HG02623 (cell line): ENCODE measurements around the gene MTM1.

ENCODE experiments used
- ATAC-seq: cut with Tn5 transposase; IDR thresholded peaks from one replicate; pipeline ENCODE4 v1.9.1; 2021; ENCODE audit warnings: moderate library complexity; ENCODE audit not compliant: unreplicated experiment

Gene MTM1

GRCh38 chrX:150548251-150548650 is 20.2 kb upstream of the MTM1 start:
- ATAC-seq: no peak

- no peak for ATAC-seq
These were observed 19.7 kb upstream of the MTM1 start for GRCh38 chrX:150548684-150549083.

GRCh38 chrX:150551963-150552362 is 16.5 kb upstream of the MTM1 start:
- ATAC-seq: no peak

GRCh38 chrX:150558424-150558823 is 10.0 kb upstream of the MTM1 start:
- ATAC-seq: no peak

- ATAC-seq: no peak
These were observed 3.6 kb upstream of the MTM1 start for GRCh38 chrX:150564838-150565237.

- no peak for ATAC-seq
These were observed 2.9 kb upstream of the MTM1 start for GRCh38 chrX:150565551-150565950.

- ATAC-seq: no peak
These were observed 1.7 kb upstream of the MTM1 start for GRCh38 chrX:150566734-150567182.

GRCh38 chrX:150567645-150568319 is 639 bp upstream of the MTM1 start:
- ATAC-seq: no peak

GRCh38 chrX:150569155-150569477 is 695 bp downstream of the MTM1 start:
- ATAC-seq: peak; percentile 27

GRCh38 chrX:150570512-150570911 is 2.1 kb downstream of the MTM1 start:
- ATAC-seq: no peak

- ATAC-seq: no peak
These were observed 3.8 kb downstream of the MTM1 start for GRCh38 chrX:150572206-150572605.

GRCh38 chrX:150573106-150573505 is 4.7 kb downstream of the MTM1 start:
- no peak for ATAC-seq

- ATAC-seq: no peak
These were observed 5.3 kb downstream of the MTM1 start for GRCh38 chrX:150573702-150574101.

- peak; percentile 50 for ATAC-seq
These were observed 6.4 kb downstream of the MTM1 start for GRCh38 chrX:150574559-150575418.

- no peak for ATAC-seq
These were observed 7.0 kb downstream of the MTM1 start for GRCh38 chrX:150575419-150575814.

- no peak for ATAC-seq
These were observed 8.8 kb downstream of the MTM1 start for GRCh38 chrX:150577174-150577573.

GRCh38 chrX:150581093-150581775 is 12.8 kb downstream of the MTM1 start:
- no peak for ATAC-seq

- no peak for ATAC-seq
These were observed 14.0 kb downstream of the MTM1 start for GRCh38 chrX:150582338-150582948.

GRCh38 chrX:150587585-150588503 is 19.4 kb downstream of the MTM1 start:
- ATAC-seq: no peak

- no peak for ATAC-seq
These were observed 26.2 kb downstream of the MTM1 start for GRCh38 chrX:150594584-150594983.
